Measurements from ENCODE around the gene DVL2. TPM values are rescaled to one million over a fixed set of nuclear protein-coding genes. Genes with fewer than 3 reads are reported as not detected.

DVL2 gene
- total RNA-seq, 1 donor from 2014 or later = 99.7 TPM

- no peaks in the 10 kb centered on the region for H3K9me3 Mint-ChIP-seq (ENCODE audit: unreplicated experiment)
- H3K4me3 Mint-ChIP-seq (ENCODE audit: unreplicated experiment) = peak overlapping the region; percentile 34
- peaks cover 4% of the 10 kb centered on the region for H3K36me3 Mint-ChIP-seq (ENCODE audit: unreplicated experiment)
- H3K27ac Mint-ChIP-seq (ENCODE audit: unreplicated experiment) = peak overlapping the region; percentile 43
- peaks cover 14% of the 10 kb centered on the region for H3K27me3 Mint-ChIP-seq (ENCODE audit: unreplicated experiment)
- H3K4me1 Mint-ChIP-seq (ENCODE audit: unreplicated experiment) = peaks cover 40% of the 10 kb centered on the region
- TF ChIP-seq, protein P1, sequence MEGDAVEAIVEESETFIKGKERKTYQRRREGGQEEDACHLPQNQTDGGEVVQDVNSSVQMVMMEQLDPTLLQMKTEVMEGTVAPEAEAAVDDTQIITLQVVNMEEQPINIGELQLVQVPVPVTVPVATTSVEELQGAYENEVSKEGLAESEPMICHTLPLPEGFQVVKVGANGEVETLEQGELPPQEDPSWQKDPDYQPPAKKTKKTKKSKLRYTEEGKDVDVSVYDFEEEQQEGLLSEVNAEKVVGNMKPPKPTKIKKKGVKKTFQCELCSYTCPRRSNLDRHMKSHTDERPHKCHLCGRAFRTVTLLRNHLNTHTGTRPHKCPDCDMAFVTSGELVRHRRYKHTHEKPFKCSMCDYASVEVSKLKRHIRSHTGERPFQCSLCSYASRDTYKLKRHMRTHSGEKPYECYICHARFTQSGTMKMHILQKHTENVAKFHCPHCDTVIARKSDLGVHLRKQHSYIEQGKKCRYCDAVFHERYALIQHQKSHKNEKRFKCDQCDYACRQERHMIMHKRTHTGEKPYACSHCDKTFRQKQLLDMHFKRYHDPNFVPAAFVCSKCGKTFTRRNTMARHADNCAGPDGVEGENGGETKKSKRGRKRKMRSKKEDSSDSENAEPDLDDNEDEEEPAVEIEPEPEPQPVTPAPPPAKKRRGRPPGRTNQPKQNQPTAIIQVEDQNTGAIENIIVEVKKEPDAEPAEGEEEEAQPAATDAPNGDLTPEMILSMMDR (IDR thresholded peaks at IDR 0.05) = no peak
- no peak for DNase-seq (ENCODE audit: extremely low spot score, unreplicated experiment)
These were observed 28.9 kb upstream of the DVL2 start for GRCh38 chr17:7262935-7263800.

- peaks cover 40% of the 10 kb centered on the region for H3K4me1 Mint-ChIP-seq (ENCODE audit: unreplicated experiment)
- peak within 1 kb of the TSS; percentile 58 for H3K4me3 Mint-ChIP-seq (ENCODE audit: unreplicated experiment)
- TF ChIP-seq, protein P1 (IDR thresholded peaks at IDR 0.05) = no peak
- no peaks in the 10 kb centered on the region for H3K9me3 Mint-ChIP-seq (ENCODE audit: unreplicated experiment)
- no peak for DNase-seq (ENCODE audit: extremely low spot score, unreplicated experiment)
- peaks cover 4% of the 10 kb centered on the region for H3K36me3 Mint-ChIP-seq (ENCODE audit: unreplicated experiment)
- peaks cover 14% of the 10 kb centered on the region for H3K27me3 Mint-ChIP-seq (ENCODE audit: unreplicated experiment)
- peak within 1 kb of the TSS; percentile 43 for H3K27ac Mint-ChIP-seq (ENCODE audit: unreplicated experiment)
These were observed 28.0 kb upstream of the DVL2 start, which contains the start of gene CLDN7 for GRCh38 chr17:7262192-7262934. CLDN7 (minus strand) TSS chr17:7262478; CDS start chr17:7262043, 435 bp downstream.

DNA sequence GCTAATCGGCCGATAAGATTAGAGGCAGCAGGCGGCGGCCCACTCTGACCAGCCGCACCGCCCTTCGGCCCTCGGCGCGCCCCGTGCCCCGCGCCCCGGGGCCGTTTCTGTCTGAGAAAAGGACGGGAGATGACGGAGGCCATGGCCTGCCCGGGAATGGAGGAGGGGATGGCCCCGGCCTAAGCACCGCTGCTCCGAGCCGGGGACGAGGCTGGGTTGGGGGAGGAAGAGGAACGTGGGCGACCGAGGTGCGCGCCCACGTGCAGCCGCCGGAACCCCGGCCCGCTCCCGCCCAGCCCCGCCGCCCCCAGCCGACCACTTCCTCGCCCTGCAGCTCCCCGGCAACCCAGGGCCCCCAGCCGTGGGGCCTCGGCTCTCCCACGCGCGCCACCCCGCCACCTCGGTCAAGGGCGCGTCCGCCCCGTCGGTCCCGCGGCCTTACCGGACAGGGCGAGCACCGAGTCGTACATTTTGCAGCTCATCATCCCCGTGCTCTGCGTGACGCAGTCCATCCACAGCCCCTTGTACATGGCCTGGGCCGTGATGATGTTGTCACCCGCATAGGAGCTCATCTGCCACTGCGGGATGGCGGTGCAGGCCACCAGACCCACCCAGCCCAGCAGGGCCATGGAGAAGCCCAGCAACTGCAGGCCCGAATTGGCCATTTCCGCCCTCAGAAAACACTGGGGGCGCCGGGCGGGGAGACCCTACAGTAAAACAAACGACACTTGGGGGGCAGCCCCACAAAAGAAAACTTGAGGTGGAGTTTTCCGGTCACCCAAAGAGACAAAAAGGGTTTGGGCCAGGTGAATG, 27.3 kb upstream of the DVL2 start:
- Mint-ChIP-seq H3K4me3 (ENCODE audit: unreplicated experiment) (peak overlapping the region; percentile 58), H3K4me1 (ENCODE audit: unreplicated experiment) (peaks cover 37% of the 10 kb centered on the region), H3K36me3 (ENCODE audit: unreplicated experiment) (peaks cover 7% of the 10 kb centered on the region), H3K9me3 (ENCODE audit: unreplicated experiment) (no peaks in the 10 kb centered on the region), H3K27me3 (ENCODE audit: unreplicated experiment) (peaks cover 14% of the 10 kb centered on the region), H3K27ac (ENCODE audit: unreplicated experiment) (no peak overlapping the region)
- no peak for DNase-seq (ENCODE audit: extremely low spot score, unreplicated experiment)
- TF ChIP-seq, protein P1 (IDR thresholded peaks at IDR 0.05) = no peak

GRCh38 chr17:7260651-7261378, 26.5 kb upstream of the DVL2 start:
- H3K27ac Mint-ChIP-seq (ENCODE audit: unreplicated experiment) = no peak overlapping the region
- peaks cover 34% of the 10 kb centered on the region for H3K4me1 Mint-ChIP-seq (ENCODE audit: unreplicated experiment)
- DNase-seq (ENCODE audit: extremely low spot score, unreplicated experiment) = no peak
- H3K36me3 Mint-ChIP-seq (ENCODE audit: unreplicated experiment) = peaks cover 12% of the 10 kb centered on the region
- H3K9me3 Mint-ChIP-seq (ENCODE audit: unreplicated experiment) = no peaks in the 10 kb centered on the region
- peaks cover 14% of the 10 kb centered on the region for H3K27me3 Mint-ChIP-seq (ENCODE audit: unreplicated experiment)
- TF ChIP-seq, protein P1 (IDR thresholded peaks at IDR 0.05) = no peak
- peak overlapping the region; percentile 58 for H3K4me3 Mint-ChIP-seq (ENCODE audit: unreplicated experiment)

All from osteocyte (in vitro differentiated cells).